ENCODE data around the gene INTS3. TPM values are rescaled to one million over a fixed set of nuclear protein-coding genes. Genes with fewer than 3 reads are reported as not detected.

INTS3 gene
- total RNA-seq, 1 donor from 2014 or later = 45.1 TPM

DNA sequence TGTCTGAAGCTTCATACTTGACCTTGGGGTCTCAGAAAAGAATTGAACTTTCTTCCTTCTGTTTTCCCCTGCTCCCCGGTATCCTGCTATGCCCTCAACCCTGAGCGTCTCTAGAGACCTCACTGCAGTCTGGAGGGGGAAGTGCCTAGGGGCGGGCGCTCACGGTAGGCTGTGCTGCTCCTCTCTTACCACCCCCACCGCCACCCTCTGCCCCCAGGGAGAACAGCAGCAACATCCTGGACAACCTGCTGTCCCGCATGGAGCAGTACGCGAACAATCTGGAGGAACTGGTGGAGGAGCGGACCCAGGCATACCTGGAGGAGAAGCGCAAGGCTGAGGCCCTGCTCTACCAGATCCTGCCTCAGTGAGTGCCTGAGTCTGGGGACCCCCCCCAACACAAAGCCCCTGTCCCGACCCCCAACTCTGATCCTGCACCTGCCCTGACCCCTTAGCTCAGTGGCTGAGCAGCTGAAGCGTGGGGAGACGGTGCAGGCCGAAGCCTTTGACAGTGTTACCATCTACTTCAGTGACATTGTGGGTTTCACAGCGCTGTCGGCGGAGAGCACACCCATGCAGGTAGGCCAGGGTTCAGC, 39.0 kb upstream of the INTS3 start:
- H4K20me1 ChIP-seq (ENCODE audit: low read depth) = no peaks in the 10 kb centered on the region
- no peak overlapping the region for H3K27ac Mint-ChIP-seq
- no peak for DNase-seq (ENCODE audit: low spot score)
- H3K27ac ChIP-seq = no peak overlapping the region
- H3K36me3 ChIP-seq = no peaks in the 10 kb centered on the region
- no peaks in the 10 kb centered on the region for H3F3A ChIP-seq (ENCODE audit: low read depth)
- H3K27me3 Mint-ChIP-seq (ENCODE audit: insufficient read depth, low read depth) = peaks cover 13% of the 10 kb centered on the region
- H3K9me3 ChIP-seq (ENCODE audit: low read depth) = no peaks in the 10 kb centered on the region
- no peak overlapping the region for H3K4me3 ChIP-seq
- no peaks in the 10 kb centered on the region for H3K79me2 ChIP-seq (ENCODE audit: low read depth)
- H3K27me3 ChIP-seq = no peaks in the 10 kb centered on the region
- TF ChIP-seq EZH2 (IDR thresholded peaks at IDR 0.05) = no peak
- TF ChIP-seq, protein P1, sequence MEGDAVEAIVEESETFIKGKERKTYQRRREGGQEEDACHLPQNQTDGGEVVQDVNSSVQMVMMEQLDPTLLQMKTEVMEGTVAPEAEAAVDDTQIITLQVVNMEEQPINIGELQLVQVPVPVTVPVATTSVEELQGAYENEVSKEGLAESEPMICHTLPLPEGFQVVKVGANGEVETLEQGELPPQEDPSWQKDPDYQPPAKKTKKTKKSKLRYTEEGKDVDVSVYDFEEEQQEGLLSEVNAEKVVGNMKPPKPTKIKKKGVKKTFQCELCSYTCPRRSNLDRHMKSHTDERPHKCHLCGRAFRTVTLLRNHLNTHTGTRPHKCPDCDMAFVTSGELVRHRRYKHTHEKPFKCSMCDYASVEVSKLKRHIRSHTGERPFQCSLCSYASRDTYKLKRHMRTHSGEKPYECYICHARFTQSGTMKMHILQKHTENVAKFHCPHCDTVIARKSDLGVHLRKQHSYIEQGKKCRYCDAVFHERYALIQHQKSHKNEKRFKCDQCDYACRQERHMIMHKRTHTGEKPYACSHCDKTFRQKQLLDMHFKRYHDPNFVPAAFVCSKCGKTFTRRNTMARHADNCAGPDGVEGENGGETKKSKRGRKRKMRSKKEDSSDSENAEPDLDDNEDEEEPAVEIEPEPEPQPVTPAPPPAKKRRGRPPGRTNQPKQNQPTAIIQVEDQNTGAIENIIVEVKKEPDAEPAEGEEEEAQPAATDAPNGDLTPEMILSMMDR (IDR thresholded peaks at IDR 0.05) = no peak
- no peak for TF ChIP-seq EZH2phosphoT487 (IDR thresholded peaks at IDR 0.05)
- peaks cover 19% of the 10 kb centered on the region for H3K4me1 Mint-ChIP-seq
- H3K4me3 Mint-ChIP-seq = no peak overlapping the region
- H3K4me2 ChIP-seq = no peak overlapping the region
- H3K36me3 Mint-ChIP-seq = no peaks in the 10 kb centered on the region
- H3K4me1 ChIP-seq = no peaks in the 10 kb centered on the region
- H3K9me3 Mint-ChIP-seq = no peaks in the 10 kb centered on the region
- no peak overlapping the region for H2AFZ ChIP-seq (replicated peaks)
- H3K9ac ChIP-seq = no peak overlapping the region

DNA sequence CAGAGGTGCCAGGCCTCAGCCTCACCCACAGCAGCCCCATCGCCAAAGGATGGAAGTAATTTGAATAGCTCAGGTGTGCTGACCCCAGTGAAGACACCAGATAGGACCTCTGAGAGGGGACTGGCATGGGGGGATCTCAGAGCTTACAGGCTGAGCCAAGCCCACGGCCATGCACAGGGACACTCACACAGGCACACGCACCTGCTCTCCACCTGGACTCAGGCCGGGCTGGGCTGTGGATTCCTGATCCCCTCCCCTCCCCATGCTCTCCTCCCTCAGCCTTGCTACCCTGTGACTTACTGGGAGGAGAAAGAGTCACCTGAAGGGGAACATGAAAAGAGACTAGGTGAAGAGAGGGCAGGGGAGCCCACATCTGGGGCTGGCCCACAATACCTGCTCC, 34.4 kb upstream of the INTS3 start:
- H2AFZ ChIP-seq (replicated peaks) = no peak overlapping the region
- H3K27ac ChIP-seq = no peak overlapping the region
- no peak overlapping the region for H3K4me2 ChIP-seq
- H3K36me3 ChIP-seq = no peaks in the 10 kb centered on the region
- H3F3A ChIP-seq (ENCODE audit: low read depth) = peaks cover 9% of the 10 kb centered on the region
- DNase-seq (ENCODE audit: low spot score) = no peak
- H3K79me2 ChIP-seq (ENCODE audit: low read depth) = no peaks in the 10 kb centered on the region
- TF ChIP-seq, protein P1 (IDR thresholded peaks at IDR 0.05) = no peak
- TF ChIP-seq EZH2 (IDR thresholded peaks at IDR 0.05) (no peak), EZH2phosphoT487 (IDR thresholded peaks at IDR 0.05) (no peak)
- H3K4me1 Mint-ChIP-seq = peaks cover 14% of the 10 kb centered on the region
- no peaks in the 10 kb centered on the region for H4K20me1 ChIP-seq (ENCODE audit: low read depth)
- no peaks in the 10 kb centered on the region for H3K36me3 Mint-ChIP-seq
- H3K9me3 Mint-ChIP-seq = no peaks in the 10 kb centered on the region
- H3K27ac Mint-ChIP-seq = no peak overlapping the region
- H3K4me3 ChIP-seq = no peak overlapping the region
- H3K27me3 Mint-ChIP-seq (ENCODE audit: insufficient read depth, low read depth) = peaks cover 5% of the 10 kb centered on the region
- no peaks in the 10 kb centered on the region for H3K27me3 ChIP-seq
- H3K4me3 Mint-ChIP-seq = no peak overlapping the region
- peaks cover 17% of the 10 kb centered on the region for H3K4me1 ChIP-seq
- H3K9me3 ChIP-seq (ENCODE audit: low read depth) = no peaks in the 10 kb centered on the region
- H3K9ac ChIP-seq = no peak overlapping the region

DNA sequence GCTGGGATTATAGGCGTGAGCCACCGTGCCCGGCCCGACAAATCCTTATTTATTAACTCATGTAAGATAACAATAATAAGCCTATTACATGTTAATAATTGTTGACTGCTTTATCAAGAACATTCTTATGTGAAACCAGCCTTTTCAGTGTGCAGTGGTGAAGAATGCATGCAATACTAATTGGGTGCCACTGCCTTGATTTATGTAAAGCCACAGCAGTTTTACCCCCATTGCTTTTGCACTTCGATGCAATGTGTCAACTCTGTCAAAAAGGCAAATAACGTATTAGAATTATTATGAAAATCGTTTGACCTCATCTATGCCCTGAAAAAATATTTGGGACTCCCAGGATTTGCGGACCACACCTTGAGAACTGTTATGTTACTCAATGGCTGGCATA, 31.1 kb upstream of the INTS3 start:
- H3K9ac ChIP-seq = no peak overlapping the region
- Mint-ChIP-seq H3K27ac (peak overlapping the region; percentile 58), H3K4me1 (peaks cover 17% of the 10 kb centered on the region)

More for the DNA sequence above, 31.1 kb upstream of the INTS3 start:
- peaks cover 19% of the 10 kb centered on the region for H3K4me1 ChIP-seq
- peaks cover 9% of the 10 kb centered on the region for H3F3A ChIP-seq (ENCODE audit: low read depth)
- no peak for DNase-seq (ENCODE audit: low spot score)
- H3K27ac ChIP-seq = no peak overlapping the region
- H4K20me1 ChIP-seq (ENCODE audit: low read depth) = no peaks in the 10 kb centered on the region
- peak overlapping the region; percentile 95 for H2AFZ ChIP-seq (replicated peaks)
- no peaks in the 10 kb centered on the region for H3K9me3 Mint-ChIP-seq
- no peak overlapping the region for H3K4me3 ChIP-seq
- no peak overlapping the region for H3K4me3 Mint-ChIP-seq
- H3K36me3 ChIP-seq = no peaks in the 10 kb centered on the region
- TF ChIP-seq EZH2 (IDR thresholded peaks at IDR 0.05) (no peak), EZH2phosphoT487 (IDR thresholded peaks at IDR 0.05) (no peak)
- TF ChIP-seq, protein P1 (IDR thresholded peaks at IDR 0.05) = no peak
- H3K27me3 Mint-ChIP-seq (ENCODE audit: insufficient read depth, low read depth) = peaks cover 2% of the 10 kb centered on the region
- no peaks in the 10 kb centered on the region for H3K79me2 ChIP-seq (ENCODE audit: low read depth)
- no peaks in the 10 kb centered on the region for H3K27me3 ChIP-seq
- H3K9me3 ChIP-seq (ENCODE audit: low read depth) = no peaks in the 10 kb centered on the region
- H3K36me3 Mint-ChIP-seq = no peaks in the 10 kb centered on the region
- H3K4me2 ChIP-seq = no peak overlapping the region

Measured in neural progenitor cell (in vitro differentiated cells).